ENCODE results near the gene CCR7.
"Not testable (repeated sequence)": the region's sequence is repeated elsewhere in the genome, so short reads cannot be mapped to it uniquely, and the experiment has no call there.

CCR7 gene

GRCh38 chr17:40597556-40598300 is 32.5 kb upstream of the CCR7 start:
- DNase-seq (ENCODE audit: low read depth), result no peak

- DNase-seq (ENCODE audit: low read depth), result no peak
Observed at GRCh38 chr17:40597156-40597555, 31.9 kb upstream of the CCR7 start.

GRCh38 chr17:40596261-40596919 is 31.1 kb upstream of the CCR7 start:
- no peak for DNase-seq (ENCODE audit: low read depth)

- DNase-seq (ENCODE audit: low read depth), result no peak
Observed at GRCh38 chr17:40590742-40591141, 25.5 kb upstream of the CCR7 start.

- DNase-seq (ENCODE audit: low read depth), result no peak
Observed at GRCh38 chr17:40588552-40588951, 23.3 kb upstream of the CCR7 start.

GRCh38 chr17:40586264-40586663 is 21.0 kb upstream of the CCR7 start:
- not testable (repeated sequence) for DNase-seq (ENCODE audit: low read depth)

GRCh38 chr17:40584950-40585349 is 19.7 kb upstream of the CCR7 start:
- not testable (repeated sequence) for DNase-seq (ENCODE audit: low read depth)

- no peak for DNase-seq (ENCODE audit: low read depth)
Observed at GRCh38 chr17:40582328-40582901, 17.1 kb upstream of the CCR7 start.

GRCh38 chr17:40580140-40580539 is 14.9 kb upstream of the CCR7 start:
- DNase-seq (ENCODE audit: low read depth), result no peak

- no peak for DNase-seq (ENCODE audit: low read depth)
Observed at GRCh38 chr17:40579471-40579870, 14.2 kb upstream of the CCR7 start.

- no peak for DNase-seq (ENCODE audit: low read depth)
Observed at GRCh38 chr17:40577611-40578065, 12.4 kb upstream of the CCR7 start.

GRCh38 chr17:40576113-40576740 is 11.0 kb upstream of the CCR7 start:
- no peak for DNase-seq (ENCODE audit: low read depth)

- no peak for DNase-seq (ENCODE audit: low read depth)
Observed at GRCh38 chr17:40574292-40574691, 9.0 kb upstream of the CCR7 start.

GRCh38 chr17:40572245-40572993 is 7.1 kb upstream of the CCR7 start:
- not testable (repeated sequence) for DNase-seq (ENCODE audit: low read depth)

- DNase-seq (ENCODE audit: low read depth), result no peak
Observed at GRCh38 chr17:40568074-40568836, 3.0 kb upstream of the CCR7 start.

GRCh38 chr17:40567377-40567776 is 2.1 kb upstream of the CCR7 start:
- no peak for DNase-seq (ENCODE audit: low read depth)

GRCh38 chr17:40565769-40566409 is 617 bp upstream of the CCR7 start:
- DNase-seq (ENCODE audit: low read depth), result no peak

- no peak for DNase-seq (ENCODE audit: low read depth)
Observed at GRCh38 chr17:40564195-40564882, 933 bp downstream of the CCR7 start.

GRCh38 chr17:40563220-40564052 is 1.8 kb downstream of the CCR7 start:
- DNase-seq (ENCODE audit: low read depth), result no peak

Data from GM04503 (cell line).